DLD1 (cell line): ENCODE measurements around the gene RPS24.
"Not testable (repeated sequence)": the region's sequence is repeated elsewhere in the genome, so short reads cannot be mapped to it uniquely, and the experiment has no call there.

Source experiments
- in situ Hi-C: cut with HindIII; loops from 2 replicates; pipeline ENCODE4 v1.10.0; 2017; ENCODE audit warnings: low sequenced_read_pairs

RPS24 gene

DNA sequence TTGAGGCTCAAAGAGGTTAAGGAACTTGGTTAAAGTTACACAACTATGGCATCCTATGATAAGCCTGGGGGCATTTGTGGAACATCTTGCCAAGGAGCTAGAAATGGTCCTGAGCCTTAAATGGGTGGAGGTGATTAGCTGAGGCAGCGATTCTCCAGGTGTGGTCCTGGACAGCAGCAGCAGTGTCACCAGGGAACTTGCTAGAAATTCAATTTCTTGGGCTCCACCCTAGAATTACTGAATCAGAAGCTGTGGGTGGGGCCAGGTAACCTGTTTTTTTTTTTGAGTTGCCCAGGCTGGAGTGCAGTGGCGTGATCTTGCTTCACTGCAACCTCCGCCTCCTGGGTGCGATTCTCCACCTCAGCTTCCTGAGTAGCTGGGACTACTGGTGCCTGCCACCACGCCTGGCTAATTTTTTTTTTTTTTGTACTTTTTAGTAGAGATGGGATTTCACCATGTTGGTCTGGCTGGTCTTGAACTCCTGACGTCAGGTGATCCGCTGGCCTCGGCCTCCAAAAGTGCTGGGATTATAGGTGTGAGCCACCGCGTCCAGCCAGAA lies 13.1 kb downstream of the RPS24 start:
- in situ Hi-C loops = loop anchor here (10.0 to 25.0 kb wide), 3 partner anchors 178 to 1416 kb away; no protein-coding TSS in a partner anchor

- in situ Hi-C loops = loop anchor here (10.0 to 25.0 kb wide), 3 partner anchors 177 to 1415 kb away; no protein-coding TSS in a partner anchor
Measured at GRCh38 chr10:78047314-78047891, 13.7 kb downstream of the RPS24 start.

DNA sequence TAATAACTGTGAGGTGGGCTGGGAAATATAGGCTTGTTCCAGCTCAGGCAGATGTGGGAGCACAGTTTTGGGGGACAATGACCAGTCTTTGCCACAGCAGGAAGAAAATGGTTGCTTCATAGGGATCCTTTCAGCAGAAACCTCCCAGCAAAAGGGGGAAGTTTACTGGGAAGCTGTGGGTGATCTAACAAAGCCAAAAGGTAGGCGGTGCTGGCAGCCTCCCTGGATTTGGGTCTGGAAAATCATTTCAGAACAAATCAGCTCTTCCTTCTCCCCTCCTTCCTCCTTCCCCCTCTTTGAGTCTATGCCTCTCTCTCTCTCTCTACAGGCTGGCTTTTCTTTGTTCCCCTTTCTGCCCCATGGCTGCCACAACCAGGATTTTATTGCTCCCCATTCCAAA lies 16.2 kb downstream of the RPS24 start:
- in situ Hi-C loops = loop anchor here (10.0 to 25.0 kb wide), 3 partner anchors 175 to 1412 kb away; no protein-coding TSS in a partner anchor

GRCh38 chr10:78053211-78053868 lies 19.7 kb downstream of the RPS24 start:
- in situ Hi-C loops = no loop called here

- in situ Hi-C loops = no loop called here
Measured at GRCh38 chr10:78058562-78058961, 24.9 kb downstream of the RPS24 start.

GRCh38 chr10:78059906-78060702 lies 26.4 kb downstream of the RPS24 start:
- in situ Hi-C loops = no loop called here

GRCh38 chr10:78062296-78062695 lies 28.6 kb downstream of the RPS24 start:
- in situ Hi-C loops = no loop called here

GRCh38 chr10:78063236-78063635 lies 29.6 kb downstream of the RPS24 start:
- in situ Hi-C loops = no loop called here

DNA sequence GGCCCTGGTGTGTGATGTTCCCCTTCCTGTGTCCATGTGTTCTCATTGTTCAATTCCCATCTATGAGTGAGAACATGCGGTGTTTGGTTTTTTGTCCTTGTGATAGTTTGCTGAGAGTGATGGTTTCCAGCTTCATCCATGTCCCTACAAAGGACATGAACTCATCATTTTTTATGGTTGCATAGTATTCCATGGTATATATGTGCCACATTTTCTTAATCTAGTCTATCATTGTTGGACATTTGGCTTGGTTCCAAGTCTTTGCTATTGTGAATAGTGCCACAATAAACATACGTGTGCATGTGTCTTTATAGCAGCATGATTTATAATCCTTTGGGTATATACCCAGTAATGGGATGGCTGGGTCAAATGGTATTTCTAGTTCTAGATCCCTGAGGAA lies 31.3 kb downstream of the RPS24 start:
- in situ Hi-C loops = not testable (repeated sequence)

DNA sequence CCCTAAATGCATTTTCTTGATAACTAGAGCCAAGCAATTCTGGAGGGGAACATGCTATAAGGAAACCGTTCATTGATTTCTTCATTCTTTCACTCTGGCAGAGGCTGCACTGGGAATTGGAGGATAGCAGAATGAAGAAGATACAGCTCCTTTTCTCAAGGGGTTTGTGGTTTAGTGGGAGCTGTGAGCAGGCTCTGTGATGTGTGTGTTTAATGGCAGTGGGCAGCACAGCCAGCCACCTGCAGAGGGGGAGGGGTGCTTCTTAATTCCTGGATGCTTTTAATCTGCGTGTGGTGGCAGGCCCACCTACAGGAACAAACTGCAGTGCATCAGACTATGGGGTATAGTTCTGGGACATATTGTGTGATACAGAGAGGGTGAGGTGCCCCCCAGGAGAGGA lies 31.9 kb downstream of the RPS24 start:
- in situ Hi-C loops = no loop called here

GRCh38 chr10:78066012-78066411 lies 32.3 kb downstream of the RPS24 start:
- in situ Hi-C loops = no loop called here

GRCh38 chr10:78066728-78067430 lies 33.2 kb downstream of the RPS24 start:
- in situ Hi-C loops = no loop called here

- in situ Hi-C loops = no loop called here
Measured at GRCh38 chr10:78069151-78069550, 35.5 kb downstream of the RPS24 start.

DNA sequence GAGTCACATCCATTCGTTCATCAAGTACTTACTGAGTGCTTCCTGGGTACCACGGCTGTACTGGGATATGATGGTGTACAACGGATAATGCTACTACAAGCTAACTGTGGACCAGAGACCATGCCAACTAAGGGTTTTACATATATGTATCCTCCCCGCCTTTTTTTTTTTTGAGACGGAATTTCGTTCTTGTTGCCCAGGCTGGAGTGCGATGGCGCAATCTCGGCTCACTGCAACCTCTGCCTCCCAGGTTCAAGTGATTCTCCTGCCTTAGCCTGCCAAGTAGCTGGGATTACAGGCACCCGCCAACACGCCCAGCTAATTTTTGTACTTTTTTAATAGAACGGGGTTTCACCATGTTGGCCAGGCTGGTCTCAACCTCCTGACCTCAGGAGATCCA lies 36.4 kb downstream of the RPS24 start:
- in situ Hi-C loops = not testable (repeated sequence)

- in situ Hi-C loops = no loop called here
Measured at GRCh38 chr10:78070726-78071125, 37.1 kb downstream of the RPS24 start.

- in situ Hi-C loops = no loop called here
Measured at GRCh38 chr10:78071140-78071856, 37.6 kb downstream of the RPS24 start.

DNA sequence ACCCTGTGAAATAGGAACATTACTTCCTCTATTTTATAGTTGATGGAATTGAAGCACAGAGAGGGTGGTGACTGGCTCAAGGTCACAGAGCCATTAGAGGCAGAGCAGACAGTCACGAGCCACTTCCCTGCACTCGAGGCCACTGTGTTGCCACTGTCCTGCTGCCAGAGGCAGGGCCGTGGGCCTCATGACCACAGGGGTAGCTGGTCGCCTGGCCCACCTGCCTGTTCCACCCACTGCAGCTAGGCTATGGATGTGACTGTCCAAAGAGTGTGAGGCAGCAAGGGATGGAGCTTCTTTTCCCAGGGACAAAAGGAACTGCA lies 38.2 kb downstream of the RPS24 start:
- in situ Hi-C loops = no loop called here

GRCh38 chr10:78072504-78072903 lies 38.8 kb downstream of the RPS24 start:
- in situ Hi-C loops = no loop called here

- in situ Hi-C loops = not testable (repeated sequence)
Measured at GRCh38 chr10:78075806-78076205, 42.1 kb downstream of the RPS24 start.

GRCh38 chr10:78078539-78079330 lies 45.1 kb downstream of the RPS24 start:
- in situ Hi-C loops = no loop called here
